Measurements from ENCODE around the gene UCHL3.

The UCHL3 gene

GRCh38 chr13:75566658-75567057, 17.1 kb downstream of the UCHL3 start:
- no peak for TF ChIP-seq EZH2 (IDR thresholded peaks at IDR 0.05; ENCODE audit: borderline replicate concordance, low read length)
- peak; percentile 61 for TF ChIP-seq CTCF (IDR thresholded peaks at IDR 0.05; ENCODE audit: low read length)
- no peak overlapping the region for H3K4me3 ChIP-seq (ENCODE audit: low read depth, low read length, poor library complexity, severe bottlenecking)
- no peak overlapping the region for H2AFZ ChIP-seq (ENCODE audit: low read length)
- no peaks in the 10 kb centered on the region for H4K20me1 ChIP-seq (ENCODE audit: insufficient read depth, low read length)
- H3K27me3 ChIP-seq (ENCODE audit: insufficient read depth, low read length), result no peaks in the 10 kb centered on the region
- H3K36me3 ChIP-seq (ENCODE audit: insufficient read depth, low read length), result peaks cover 84% of the 10 kb centered on the region
- 0 out of 2 replicates have a peak, but pooled peaks cover 4% of the 10 kb centered on the region for H3F3A ChIP-seq (ENCODE audit: insufficient read depth, low read length)
- H3K4me1 ChIP-seq (ENCODE audit: insufficient read depth, low read length, severe bottlenecking), result no peaks in the 10 kb centered on the region
- no peaks in the 10 kb centered on the region for H3K9me3 ChIP-seq (ENCODE audit: low read length)
- no peak overlapping the region for H3K9ac ChIP-seq (ENCODE audit: low read length)
- H3K9me2 ChIP-seq (ENCODE audit: low read depth, low read length), result no peaks in the 10 kb centered on the region
- H3K27ac ChIP-seq (ENCODE audit: low read depth, low read length, poor library complexity, severe bottlenecking), result no peak overlapping the region
- no peaks in the 10 kb centered on the region for H3K79me2 ChIP-seq (ENCODE audit: insufficient read depth, low read length)
- H3K4me2 ChIP-seq (ENCODE audit: low read length), result no peak overlapping the region

- Histone ChIP-seq H3K27ac (ENCODE audit: low read depth, low read length, poor library complexity, severe bottlenecking) (no peak overlapping the region), H4K20me1 (ENCODE audit: insufficient read depth, low read length) (no peaks in the 10 kb centered on the region), H3K9ac (ENCODE audit: low read length) (no peak overlapping the region), H3K4me1 (ENCODE audit: insufficient read depth, low read length, severe bottlenecking) (no peaks in the 10 kb centered on the region), H3F3A (ENCODE audit: insufficient read depth, low read length) (0 out of 2 replicates have a peak, but pooled peaks cover 4% of the 10 kb centered on the region), H3K4me3 (ENCODE audit: low read depth, low read length, poor library complexity, severe bottlenecking) (no peak overlapping the region), H2AFZ (ENCODE audit: low read length) (no peak overlapping the region), H3K36me3 (ENCODE audit: insufficient read depth, low read length) (peaks cover 89% of the 10 kb centered on the region), H3K9me2 (ENCODE audit: low read depth, low read length) (no peaks in the 10 kb centered on the region), H3K79me2 (ENCODE audit: insufficient read depth, low read length) (no peaks in the 10 kb centered on the region), H3K4me2 (ENCODE audit: low read length) (no peak overlapping the region), H3K9me3 (ENCODE audit: low read length) (no peaks in the 10 kb centered on the region), H3K27me3 (ENCODE audit: insufficient read depth, low read length) (no peaks in the 10 kb centered on the region)
- TF ChIP-seq CTCF (IDR thresholded peaks at IDR 0.05; ENCODE audit: low read length) (no peak), EZH2 (IDR thresholded peaks at IDR 0.05; ENCODE audit: borderline replicate concordance, low read length) (no peak)
Measured at GRCh38 chr13:75569576-75569975, 20.0 kb downstream of the UCHL3 start.

GRCh38 chr13:75579529-75579928, 29.9 kb downstream of the UCHL3 start:
- Histone ChIP-seq H3K4me2 (ENCODE audit: low read length) (no peak overlapping the region), H3K9ac (ENCODE audit: low read length) (no peak overlapping the region), H3K9me3 (ENCODE audit: low read length) (peaks cover 15% of the 10 kb centered on the region), H3K27ac (ENCODE audit: low read depth, low read length, poor library complexity, severe bottlenecking) (no peak overlapping the region), H3K36me3 (ENCODE audit: insufficient read depth, low read length) (peaks cover 71% of the 10 kb centered on the region), H3K79me2 (ENCODE audit: insufficient read depth, low read length) (no peaks in the 10 kb centered on the region), H3K27me3 (ENCODE audit: insufficient read depth, low read length) (no peaks in the 10 kb centered on the region), H2AFZ (ENCODE audit: low read length) (no peak overlapping the region), H4K20me1 (ENCODE audit: insufficient read depth, low read length) (no peaks in the 10 kb centered on the region), H3K4me3 (ENCODE audit: low read depth, low read length, poor library complexity, severe bottlenecking) (no peak overlapping the region), H3K4me1 (ENCODE audit: insufficient read depth, low read length, severe bottlenecking) (no peaks in the 10 kb centered on the region), H3K9me2 (ENCODE audit: low read depth, low read length) (no peaks in the 10 kb centered on the region), H3F3A (ENCODE audit: insufficient read depth, low read length) (no peaks in the 10 kb centered on the region)
- TF ChIP-seq CTCF (IDR thresholded peaks at IDR 0.05; ENCODE audit: low read length), result no peak
- no peak for TF ChIP-seq EZH2 (IDR thresholded peaks at IDR 0.05; ENCODE audit: borderline replicate concordance, low read length)
